Epidermal melanocyte (primary cell): ENCODE data around the gene ZNF682.
A peak's percentile ranks its signal among the peaks of the same experiment; 100 is the strongest.
"Not testable (repeated sequence)": the region's sequence is repeated elsewhere in the genome, so short reads cannot be mapped to it uniquely, and the experiment has no call there.

Experiments
- DNase-seq: peaks from one replicate; pipeline ENCODE4 v3.0.0; 2011; ENCODE audit warnings: low spot score; ENCODE audit not compliant: insufficient read length

ZNF682 gene

GRCh38 chr19:20039203-20039723, at the start of gene ZNF682:
TSS of gene ZNF682 (minus strand) at chr19:20039505. CDS start at chr19:20039345, 160 bp downstream.
- peak; percentile 92 for DNase-seq

GRCh38 chr19:20082876-20083275, 43.6 kb upstream of the ZNF682 start:
- DNase-seq = not testable (repeated sequence)

- DNase-seq = not testable (repeated sequence)
Measured at GRCh38 chr19:20082232-20082833, 43.0 kb upstream of the ZNF682 start.

GRCh38 chr19:20080656-20081055, 41.4 kb upstream of the ZNF682 start:
- no peak for DNase-seq

- no peak for DNase-seq
Measured at GRCh38 chr19:20079476-20079875, 40.2 kb upstream of the ZNF682 start.

- DNase-seq = no peak
Measured at GRCh38 chr19:20078581-20079031, 39.3 kb upstream of the ZNF682 start.

GRCh38 chr19:20077791-20078463, 38.6 kb upstream of the ZNF682 start, which contains the start of gene ZNF90:
TSS of gene ZNF90 (plus strand) at chr19:20078000. CDS start at chr19:20078133, 133 bp downstream.
- DNase-seq = peak; percentile 44

GRCh38 chr19:20072936-20073335, 33.6 kb upstream of the ZNF682 start:
- DNase-seq = no peak

GRCh38 chr19:20070691-20071090, 31.4 kb upstream of the ZNF682 start:
- DNase-seq = no peak

- DNase-seq = not testable (repeated sequence)
Measured at GRCh38 chr19:20068559-20068958, 29.3 kb upstream of the ZNF682 start.

- no peak for DNase-seq
Measured at GRCh38 chr19:20067943-20068342, 28.6 kb upstream of the ZNF682 start.

GRCh38 chr19:20066861-20067260, 27.6 kb upstream of the ZNF682 start:
- DNase-seq = no peak

- no peak for DNase-seq
Measured at GRCh38 chr19:20060282-20060681, 21.0 kb upstream of the ZNF682 start.

- DNase-seq = not testable (repeated sequence)
Measured at GRCh38 chr19:20058738-20059137, 19.4 kb upstream of the ZNF682 start.

- peak; percentile 67 for DNase-seq
Measured at GRCh38 chr19:20051841-20052768, 12.8 kb upstream of the ZNF682 start.

- DNase-seq = not testable (repeated sequence)
Measured at GRCh38 chr19:20045742-20046141, 6.4 kb upstream of the ZNF682 start.

GRCh38 chr19:20044663-20045062, 5.4 kb upstream of the ZNF682 start:
- no peak for DNase-seq

- no peak for DNase-seq
Measured at GRCh38 chr19:20038358-20039202, 725 bp downstream of the ZNF682 start.

- no peak for DNase-seq
Measured at GRCh38 chr19:20035935-20036334, 3.4 kb downstream of the ZNF682 start.

- no peak for DNase-seq
Measured at GRCh38 chr19:20028611-20029010, 10.7 kb downstream of the ZNF682 start.

GRCh38 chr19:20005741-20006140, 33.6 kb downstream of the ZNF682 start:
- DNase-seq = no peak
